ENCODE measurements around the gene CCND1. TPM values are rescaled to one million over a fixed set of nuclear protein-coding genes. Genes with fewer than 3 reads are reported as not detected.

The CCND1 gene
- total RNA-seq, 1 donor from 2014 or later: 0.16 TPM

GRCh38 chr11:69651834-69652620, 11.1 kb downstream of the CCND1 start:
- intact Hi-C loops (cut with micrococcal nuclease): no loop called here

GRCh38 chr11:69652999-69653398, 12.0 kb downstream of the CCND1 start:
- intact Hi-C loops (cut with micrococcal nuclease): no loop called here

- intact Hi-C loops (cut with micrococcal nuclease): no loop called here
Observed at GRCh38 chr11:69653406-69653960, 12.5 kb downstream of the CCND1 start.

GRCh38 chr11:69654001-69654659, 13.2 kb downstream of the CCND1 start:
- intact Hi-C loops (cut with micrococcal nuclease): no loop called here

- intact Hi-C loops (cut with micrococcal nuclease): no loop called here
Observed at GRCh38 chr11:69654660-69655478, 13.9 kb downstream of the CCND1 start.

- intact Hi-C loops (cut with micrococcal nuclease): no loop called here
Observed at GRCh38 chr11:69655479-69656428, 14.8 kb downstream of the CCND1 start.

GRCh38 chr11:69656536-69657455, 15.8 kb downstream of the CCND1 start:
- intact Hi-C loops (cut with micrococcal nuclease): no loop called here

GRCh38 chr11:69657456-69657910, 16.5 kb downstream of the CCND1 start:
- intact Hi-C loops (cut with micrococcal nuclease): no loop called here

GRCh38 chr11:69657911-69658625, 17.1 kb downstream of the CCND1 start:
- intact Hi-C loops (cut with micrococcal nuclease): no loop called here

GRCh38 chr11:69658626-69659450, 17.9 kb downstream of the CCND1 start:
- intact Hi-C loops (cut with micrococcal nuclease): no loop called here

- intact Hi-C loops (cut with micrococcal nuclease): no loop called here
Observed at GRCh38 chr11:69659591-69659990, 18.6 kb downstream of the CCND1 start.

- intact Hi-C loops (cut with micrococcal nuclease): no loop called here
Observed at GRCh38 chr11:69660001-69660500, 19.1 kb downstream of the CCND1 start.

GRCh38 chr11:69661413-69661715, 20.4 kb downstream of the CCND1 start:
- intact Hi-C loops (cut with micrococcal nuclease): no loop called here

GRCh38 chr11:69662021-69662698, 21.2 kb downstream of the CCND1 start:
- intact Hi-C loops (cut with micrococcal nuclease): no loop called here

GRCh38 chr11:69662806-69663205, 21.9 kb downstream of the CCND1 start:
- intact Hi-C loops (cut with micrococcal nuclease): no loop called here

- intact Hi-C loops (cut with micrococcal nuclease): no loop called here
Observed at GRCh38 chr11:69663326-69663725, 22.4 kb downstream of the CCND1 start.

GRCh38 chr11:69664103-69664775, 23.3 kb downstream of the CCND1 start:
- intact Hi-C loops (cut with micrococcal nuclease): no loop called here

Measured in T-helper 2 cell treated with Interferon-gamma antibody and Interleukin-4, amounts not matched to agents 100 ng/mL and 5 ng/mL, for 36 hours (primary cell).